ENCODE measurements around the gene ARHGAP8. TPM values are rescaled to one million over a fixed set of nuclear protein-coding genes. Genes with fewer than 3 reads are reported as not detected.

The ARHGAP8 gene
- total RNA-seq, 2 experiments from 2014 or later: 1.1 TPM

DNA sequence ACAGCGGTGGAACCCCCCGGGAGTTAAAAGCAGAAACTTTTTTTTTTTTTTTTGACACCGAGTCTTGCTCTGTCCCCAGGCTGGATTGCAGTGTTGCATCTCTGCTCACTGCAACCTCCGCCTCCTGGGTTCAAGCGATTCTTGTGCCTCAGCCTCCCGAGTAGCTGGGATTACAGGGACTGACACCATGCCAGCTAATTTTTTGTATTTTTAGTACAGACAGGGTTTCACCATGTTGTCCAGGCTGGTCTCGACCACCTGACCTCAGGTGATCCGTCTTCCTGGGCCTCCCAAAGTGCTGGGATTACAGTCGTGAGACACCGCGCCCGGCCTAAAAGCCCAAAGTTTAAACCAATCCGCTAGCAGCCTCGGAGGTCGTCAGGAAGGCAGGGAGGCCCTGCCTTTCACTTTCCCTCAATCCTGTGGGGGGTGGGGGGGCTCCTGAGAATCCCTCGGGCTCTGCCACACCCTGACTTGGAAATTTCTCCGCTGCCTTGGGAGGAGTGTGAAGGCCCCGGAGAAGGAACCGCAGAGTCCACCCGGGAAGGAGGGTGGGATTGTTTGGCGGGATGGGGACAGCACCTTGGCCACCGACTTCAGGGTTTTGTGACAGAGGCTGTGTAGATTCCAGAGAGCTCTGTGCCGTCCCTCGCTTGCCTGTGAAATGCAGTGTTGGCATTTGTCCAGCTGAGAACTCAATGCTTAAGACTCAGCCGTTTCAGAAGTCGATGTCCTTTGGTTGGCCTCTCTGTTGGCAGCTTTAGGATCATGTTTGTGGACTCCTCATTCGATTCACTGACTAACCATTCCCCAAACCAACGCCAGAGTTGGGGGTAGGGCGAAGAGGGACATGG lies 1.0 kb downstream of the ARHGAP8 start:
- Mint-ChIP-seq H3K9me3 (ENCODE audit: low read depth) (no peaks in the 10 kb centered on the region), H3K36me3 (no peaks in the 10 kb centered on the region), H3K4me1 (no peaks in the 10 kb centered on the region), H3K4me3 (no peak overlapping the region), H3K27me3 (peaks cover 59% of the 10 kb centered on the region), H3K27ac (no peak overlapping the region)
- DNase-seq (no peak), ATAC-seq (no peak)
- CTCF ChIA-PET: interaction anchor here (1.0 kb wide), 1 partner anchor 19 kb away, joined by 3 read pairs; no protein-coding TSS in a partner anchor

DNA sequence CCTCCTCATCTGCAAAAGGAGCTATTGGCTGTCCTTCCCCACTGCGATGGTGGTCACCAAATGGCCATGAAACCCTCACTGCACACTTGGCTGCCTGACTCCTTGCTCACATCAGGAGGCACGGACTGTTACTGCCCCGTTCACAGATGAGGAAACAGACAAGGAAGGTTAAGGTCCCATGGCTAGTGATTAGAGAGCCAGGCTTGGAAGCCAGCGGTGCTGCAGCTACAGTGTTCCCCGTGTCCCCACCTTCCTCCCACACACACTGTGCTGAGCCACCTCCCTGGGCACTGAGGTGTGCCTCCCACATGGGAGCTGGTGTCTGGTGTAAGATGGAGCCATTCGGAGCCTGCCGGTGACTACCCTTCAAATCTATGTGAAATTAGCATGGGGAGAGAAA lies 2.6 kb downstream of the ARHGAP8 start:
- peaks cover 56% of the 10 kb centered on the region for H3K27me3 Mint-ChIP-seq
- no peak for ATAC-seq
- CTCF ChIA-PET: no interaction called here
- H3K36me3 Mint-ChIP-seq: no peaks in the 10 kb centered on the region
- H3K9me3 Mint-ChIP-seq (ENCODE audit: low read depth): no peaks in the 10 kb centered on the region
- no peaks in the 10 kb centered on the region for H3K4me1 Mint-ChIP-seq
- no peak overlapping the region for H3K27ac Mint-ChIP-seq
- H3K4me3 Mint-ChIP-seq: no peak overlapping the region
- DNase-seq: no peak

DNA sequence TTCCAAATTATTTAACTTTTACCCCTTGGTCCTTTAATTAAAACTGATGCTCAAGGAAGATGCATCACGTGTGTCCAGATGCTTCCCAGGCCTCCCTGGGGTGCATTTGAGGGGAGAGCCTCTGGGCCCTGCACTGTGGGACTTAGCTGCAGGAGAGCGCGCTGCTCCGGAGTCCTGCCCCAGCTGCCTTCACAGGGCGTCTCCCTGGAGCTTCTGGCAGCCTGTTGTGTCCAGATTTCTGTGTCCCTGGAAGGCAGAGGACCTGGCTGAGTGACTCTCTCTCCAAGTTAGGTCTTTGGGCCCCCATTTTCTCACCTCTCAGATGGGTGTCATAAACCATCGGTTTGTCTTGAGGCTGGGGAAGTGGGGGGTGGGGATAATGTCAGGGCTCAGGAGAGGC lies 3.0 kb downstream of the ARHGAP8 start:
- Mint-ChIP-seq H3K36me3 (no peaks in the 10 kb centered on the region), H3K27me3 (peaks cover 53% of the 10 kb centered on the region), H3K4me3 (no peak overlapping the region), H3K4me1 (no peaks in the 10 kb centered on the region), H3K27ac (no peak overlapping the region), H3K9me3 (ENCODE audit: low read depth) (no peaks in the 10 kb centered on the region)
- CTCF ChIA-PET: no interaction called here
- DNase-seq (no peak), ATAC-seq (no peak)

DNA sequence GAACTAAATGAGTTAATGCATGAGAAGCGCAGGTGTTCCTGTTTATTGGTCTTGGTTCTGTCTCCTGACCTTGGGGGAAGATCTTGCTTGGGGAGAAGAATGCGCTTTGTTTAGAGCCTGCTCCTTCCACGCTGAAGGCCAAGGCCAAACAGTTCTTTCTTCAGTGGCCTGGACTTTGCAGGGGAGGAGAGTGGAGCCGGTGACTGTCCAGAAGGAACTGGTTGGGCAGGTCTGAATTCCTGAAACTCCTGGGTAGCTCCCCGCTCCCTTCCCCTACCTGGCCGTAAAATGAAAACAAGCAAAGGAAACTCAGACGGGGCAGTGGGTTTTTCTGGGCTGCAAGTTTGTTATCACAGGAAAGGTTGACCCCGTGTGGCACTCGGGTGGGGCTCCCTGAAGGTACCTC lies 3.6 kb downstream of the ARHGAP8 start:
- DNase-seq (no peak), ATAC-seq (no peak)
- Mint-ChIP-seq H3K4me3 (no peak overlapping the region), H3K27ac (no peak overlapping the region), H3K36me3 (no peaks in the 10 kb centered on the region), H3K9me3 (ENCODE audit: low read depth) (no peaks in the 10 kb centered on the region), H3K27me3 (peaks cover 51% of the 10 kb centered on the region), H3K4me1 (no peaks in the 10 kb centered on the region)
- CTCF ChIA-PET: no interaction called here

DNA sequence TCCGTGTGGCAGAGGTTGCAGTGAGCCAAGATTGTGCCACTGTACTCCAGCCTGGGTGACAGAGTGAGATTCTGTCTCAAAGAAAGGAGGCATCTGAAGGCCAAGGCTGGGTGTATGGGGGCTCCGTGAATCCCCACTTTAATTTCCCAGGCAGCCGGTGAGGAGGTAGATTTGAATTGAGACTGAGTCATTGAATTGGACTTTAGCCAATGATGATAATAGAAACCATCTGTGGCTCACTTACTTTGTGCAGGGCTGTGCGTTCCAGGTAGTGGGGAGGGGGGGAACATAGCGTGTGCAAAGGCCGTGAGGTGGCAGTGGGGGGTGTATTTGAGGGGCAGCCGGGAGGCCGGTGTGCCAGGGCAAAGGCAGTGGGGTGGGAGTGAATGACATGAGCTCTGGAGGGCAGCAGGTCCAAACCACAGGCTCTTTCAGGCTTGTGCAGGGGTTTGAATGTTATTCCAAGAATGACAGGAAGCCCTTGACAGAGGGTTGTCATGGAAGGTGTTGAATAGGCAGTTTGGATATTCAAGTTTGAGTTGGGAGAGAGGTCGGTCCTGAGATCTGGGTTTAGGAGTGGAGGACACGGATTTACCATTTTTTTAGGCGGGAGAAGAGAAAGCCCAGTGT lies 6.1 kb downstream of the ARHGAP8 start:
- CTCF ChIA-PET: no interaction called here
- ATAC-seq (no peak), DNase-seq (no peak)
- no peaks in the 10 kb centered on the region for H3K9me3 Mint-ChIP-seq (ENCODE audit: low read depth)
- no peak overlapping the region for H3K27ac Mint-ChIP-seq
- H3K27me3 Mint-ChIP-seq: peaks cover 35% of the 10 kb centered on the region
- no peak overlapping the region for H3K4me3 Mint-ChIP-seq
- no peaks in the 10 kb centered on the region for H3K4me1 Mint-ChIP-seq
- H3K36me3 Mint-ChIP-seq: no peaks in the 10 kb centered on the region

DNA sequence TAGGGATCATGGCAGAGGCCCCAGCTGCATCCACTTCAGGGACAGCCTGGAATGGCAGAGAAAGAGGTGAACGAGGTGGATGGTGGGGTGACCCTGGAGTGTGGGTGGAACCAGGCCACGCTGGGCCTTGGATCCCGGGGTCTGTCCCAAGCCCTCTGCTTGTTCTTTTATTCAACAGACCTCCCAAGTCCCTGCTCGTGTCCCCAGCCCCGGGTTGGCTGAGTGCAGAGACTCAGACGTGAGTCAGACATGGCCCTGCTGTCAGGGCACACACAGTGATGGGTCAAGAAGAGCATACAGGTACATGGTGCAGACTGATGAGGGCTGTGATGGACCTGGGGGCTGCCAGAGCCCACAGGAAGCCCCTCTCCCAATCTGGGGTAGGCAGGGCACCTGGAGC lies 6.6 kb downstream of the ARHGAP8 start:
- Mint-ChIP-seq H3K4me1 (no peaks in the 10 kb centered on the region), H3K27me3 (peaks cover 30% of the 10 kb centered on the region), H3K36me3 (no peaks in the 10 kb centered on the region), H3K27ac (no peak overlapping the region), H3K9me3 (ENCODE audit: low read depth) (no peaks in the 10 kb centered on the region), H3K4me3 (no peak overlapping the region)
- no peak for ATAC-seq
- CTCF ChIA-PET: no interaction called here
- DNase-seq: no peak

DNA sequence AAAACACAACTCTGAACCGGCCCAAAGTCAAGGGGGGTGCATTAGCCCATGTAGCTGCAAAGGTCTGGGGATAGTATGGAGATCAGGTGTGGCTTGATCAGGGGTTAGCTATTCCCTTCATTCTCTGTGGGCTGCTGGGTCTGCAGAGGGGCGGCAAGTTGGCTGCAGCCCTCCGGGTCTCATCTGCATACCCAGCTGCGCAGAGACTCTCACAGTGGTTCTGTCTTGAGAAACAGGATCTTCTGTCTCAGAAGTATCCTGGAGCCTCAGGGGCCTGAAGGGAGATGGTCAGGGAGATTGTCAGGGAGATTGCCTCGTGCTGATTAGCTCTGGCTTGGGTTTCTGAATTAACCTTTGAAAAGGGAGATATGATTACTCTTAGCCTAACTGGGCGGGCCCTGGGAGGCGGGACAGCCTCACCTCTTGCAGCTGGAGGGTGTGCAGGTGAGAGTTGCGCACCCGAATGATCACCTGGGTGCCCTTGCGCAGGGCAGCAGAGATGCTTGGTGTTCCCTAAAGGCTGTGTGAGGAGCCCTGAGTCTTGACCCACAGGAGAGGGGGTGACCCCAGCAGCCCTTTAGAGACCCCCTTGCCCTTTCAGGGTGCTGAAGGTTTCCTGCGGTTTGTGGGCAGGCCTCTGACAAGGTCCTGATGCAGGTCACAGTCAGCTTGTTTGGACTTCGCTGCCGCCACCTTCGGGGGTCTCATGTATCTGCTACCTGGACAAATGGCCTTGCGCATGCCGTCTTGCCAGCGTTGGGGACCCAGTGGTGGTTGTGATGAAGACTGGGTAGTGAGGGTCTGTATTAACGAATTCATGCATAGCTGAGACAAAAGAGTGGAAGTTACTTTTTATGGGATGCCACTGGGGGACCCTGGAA lies 7.3 kb downstream of the ARHGAP8 start:
- Mint-ChIP-seq H3K4me3 (no peak overlapping the region), H3K4me1 (no peaks in the 10 kb centered on the region), H3K36me3 (no peaks in the 10 kb centered on the region), H3K27ac (no peak overlapping the region), H3K27me3 (peaks cover 23% of the 10 kb centered on the region), H3K9me3 (ENCODE audit: low read depth) (no peaks in the 10 kb centered on the region)
- no peak for ATAC-seq
- CTCF ChIA-PET: no interaction called here
- no peak for DNase-seq

DNA sequence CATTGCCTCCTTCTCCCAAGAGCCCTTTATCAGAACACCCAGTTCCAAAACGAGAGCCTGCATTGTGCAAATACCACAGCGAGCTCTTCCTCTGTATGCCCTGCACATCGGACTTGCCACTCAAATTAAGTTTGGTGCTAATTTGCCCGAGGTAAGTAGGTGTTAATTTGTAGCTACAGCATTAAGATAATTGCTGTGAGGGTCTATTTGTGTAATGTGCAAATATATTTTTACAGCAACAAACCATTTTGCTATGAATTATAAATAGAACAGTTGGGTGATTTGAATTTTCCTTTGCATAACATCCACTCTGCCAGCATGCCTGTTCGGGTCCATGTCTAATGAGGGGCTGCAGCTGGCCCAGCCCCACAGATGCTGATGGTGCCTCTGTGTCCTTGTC lies 8.1 kb downstream of the ARHGAP8 start:
- H3K36me3 Mint-ChIP-seq: no peaks in the 10 kb centered on the region
- H3K4me3 Mint-ChIP-seq: no peak overlapping the region
- no peak for ATAC-seq
- no peak for DNase-seq
- H3K4me1 Mint-ChIP-seq: no peaks in the 10 kb centered on the region
- H3K27ac Mint-ChIP-seq: no peak overlapping the region
- no peaks in the 10 kb centered on the region for H3K9me3 Mint-ChIP-seq (ENCODE audit: low read depth)
- CTCF ChIA-PET: no interaction called here
- peaks cover 15% of the 10 kb centered on the region for H3K27me3 Mint-ChIP-seq

DNA sequence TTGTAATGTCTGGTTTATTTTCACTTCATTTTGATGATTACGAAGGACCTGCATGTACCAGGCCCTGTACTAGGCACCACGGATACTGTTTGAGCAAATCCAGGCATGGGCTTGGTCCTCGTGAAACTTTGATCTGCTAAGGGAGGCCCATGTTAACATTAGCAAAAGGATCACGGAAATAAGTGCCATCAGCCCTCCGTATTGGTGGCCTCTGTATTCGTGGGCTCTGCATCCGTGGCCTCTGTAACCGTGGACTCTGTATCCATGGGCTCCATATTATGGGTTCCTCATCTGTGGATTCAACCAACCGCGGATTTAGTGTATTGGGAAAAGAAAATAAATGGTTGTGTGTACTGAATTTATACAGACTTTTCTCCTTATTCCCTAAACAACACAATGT lies 8.7 kb downstream of the ARHGAP8 start:
- H3K4me1 Mint-ChIP-seq: no peaks in the 10 kb centered on the region
- H3K27ac Mint-ChIP-seq: no peak overlapping the region
- H3K9me3 Mint-ChIP-seq (ENCODE audit: low read depth): no peaks in the 10 kb centered on the region
- H3K27me3 Mint-ChIP-seq: peaks cover 9% of the 10 kb centered on the region
- CTCF ChIA-PET: no interaction called here
- H3K4me3 Mint-ChIP-seq: no peak overlapping the region
- no peaks in the 10 kb centered on the region for H3K36me3 Mint-ChIP-seq
- no peak for DNase-seq
- ATAC-seq: no peak

DNA sequence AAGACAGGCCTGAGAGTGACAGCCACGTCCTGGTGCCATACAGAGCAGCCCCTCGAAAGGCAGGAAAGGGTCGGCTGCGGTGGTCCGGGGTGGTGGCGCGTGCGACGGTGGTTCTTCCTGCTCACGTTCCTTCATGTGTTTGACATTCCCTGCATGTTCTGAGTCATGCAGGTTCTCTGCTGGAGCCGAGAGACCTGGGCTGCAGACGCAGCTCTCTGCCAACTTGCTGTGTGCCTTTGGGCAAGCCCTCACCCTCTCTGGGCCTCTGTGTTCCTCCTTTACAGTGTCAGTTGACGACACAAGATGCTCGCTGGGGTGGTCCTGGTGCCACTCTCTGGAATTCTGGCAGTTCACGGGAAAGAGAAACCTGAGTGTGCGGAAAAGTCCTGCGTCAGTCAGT lies 12.0 kb downstream of the ARHGAP8 start:
- Mint-ChIP-seq H3K9me3 (ENCODE audit: low read depth) (no peaks in the 10 kb centered on the region), H3K4me1 (no peaks in the 10 kb centered on the region), H3K27me3 (no peaks in the 10 kb centered on the region), H3K36me3 (no peaks in the 10 kb centered on the region), H3K4me3 (no peak overlapping the region), H3K27ac (no peak overlapping the region)
- DNase-seq (no peak), ATAC-seq (no peak)
- CTCF ChIA-PET: no interaction called here

DNA sequence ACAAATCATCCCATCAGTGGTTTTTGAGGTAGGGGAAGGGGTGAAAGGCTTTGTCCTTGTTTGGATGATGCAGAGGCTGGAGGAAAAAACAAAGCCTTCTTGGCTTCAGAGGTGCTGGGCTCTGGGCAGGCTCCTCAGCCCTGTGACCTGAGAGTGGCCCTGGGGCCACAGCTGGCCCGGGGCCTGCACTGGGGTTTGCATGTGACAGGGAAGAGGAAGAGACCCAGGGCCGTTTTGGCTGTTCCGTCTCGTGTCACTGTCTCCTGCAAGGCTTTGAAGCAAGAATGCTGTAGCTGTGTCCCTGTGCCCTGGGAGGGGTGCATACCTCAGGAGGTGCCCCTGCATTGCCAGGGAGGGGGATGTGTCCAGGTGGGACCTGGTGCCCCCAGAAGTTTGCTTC lies 12.6 kb downstream of the ARHGAP8 start:
- ATAC-seq (no peak), DNase-seq (no peak)
- no peaks in the 10 kb centered on the region for H3K4me1 Mint-ChIP-seq
- no peak overlapping the region for H3K4me3 Mint-ChIP-seq
- H3K9me3 Mint-ChIP-seq (ENCODE audit: low read depth): no peaks in the 10 kb centered on the region
- H3K36me3 Mint-ChIP-seq: no peaks in the 10 kb centered on the region
- CTCF ChIA-PET: no interaction called here
- H3K27ac Mint-ChIP-seq: no peak overlapping the region
- H3K27me3 Mint-ChIP-seq: no peaks in the 10 kb centered on the region

DNA sequence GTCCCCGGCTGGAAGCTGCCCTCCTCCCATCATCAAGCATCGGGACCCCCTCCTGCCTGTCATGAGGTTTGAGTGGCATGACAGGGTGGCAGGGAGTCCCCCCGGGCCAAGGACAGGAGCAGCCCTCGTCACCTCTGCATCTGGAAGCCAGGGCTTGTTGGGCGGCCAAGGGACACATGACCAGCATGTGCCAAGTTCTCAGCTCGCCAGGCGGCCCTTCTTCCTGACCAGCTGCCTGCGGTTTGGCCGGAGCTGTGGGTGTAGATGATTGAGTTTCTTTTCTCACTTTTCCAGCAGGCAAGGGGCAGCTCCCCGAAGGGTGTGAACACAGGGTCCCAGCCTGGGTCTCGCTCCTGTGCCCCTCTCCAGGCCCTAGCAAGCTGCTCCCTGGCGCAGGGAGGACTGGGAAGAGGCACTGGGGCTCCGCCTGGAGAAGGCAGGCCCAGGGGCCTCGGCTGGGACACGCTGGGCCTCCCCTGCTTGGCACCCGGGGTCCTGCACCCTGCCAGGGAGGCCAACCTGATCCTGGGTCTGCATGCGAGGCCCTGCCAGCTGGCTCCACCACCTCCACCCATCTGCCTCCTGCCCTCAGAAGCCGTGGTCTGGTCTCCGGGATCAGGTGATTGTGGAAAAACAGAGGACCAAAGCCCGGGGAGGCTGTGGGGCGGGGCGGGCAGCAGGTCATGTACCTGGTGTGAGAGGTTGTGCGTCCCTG lies 13.4 kb downstream of the ARHGAP8 start:
- ATAC-seq: no peak
- CTCF ChIA-PET: interaction anchor here (0.5 kb wide), 1 partner anchor 1056 kb away, joined by 4 read pairs; no protein-coding TSS in a partner anchor

DNA sequence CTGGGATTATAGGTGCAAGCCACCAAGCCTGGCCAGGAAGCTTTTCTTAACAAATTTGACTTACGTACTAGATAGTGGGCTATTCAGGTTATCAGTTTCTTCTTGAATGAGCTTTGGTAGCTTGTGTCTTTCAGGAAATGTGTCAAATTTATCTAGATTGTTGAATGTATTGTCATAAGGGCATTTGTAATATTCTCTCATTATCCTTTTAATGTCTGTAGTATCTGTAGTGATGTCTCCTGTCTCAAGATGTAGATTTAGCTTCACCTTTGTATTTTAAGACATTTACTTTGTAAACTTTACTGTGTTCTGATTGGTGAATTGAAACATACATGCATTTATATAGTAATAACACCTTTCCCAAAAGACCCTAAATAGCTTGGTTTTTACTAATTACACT lies 20.7 kb downstream of the ARHGAP8 start:
- no peaks in the 10 kb centered on the region for H3K36me3 Mint-ChIP-seq
- CTCF ChIA-PET: interaction anchor here (1.3 kb wide), 1 partner anchor 37 kb away, joined by 3 read pairs; no protein-coding TSS in a partner anchor
- no peak for DNase-seq
- H3K27me3 Mint-ChIP-seq: no peaks in the 10 kb centered on the region
- H3K27ac Mint-ChIP-seq: no peak overlapping the region
- H3K9me3 Mint-ChIP-seq (ENCODE audit: low read depth): peaks cover 7% of the 10 kb centered on the region
- ATAC-seq: no peak
- no peak overlapping the region for H3K4me3 Mint-ChIP-seq
- no peaks in the 10 kb centered on the region for H3K4me1 Mint-ChIP-seq

More for the DNA sequence above, 13.4 kb downstream of the ARHGAP8 start:
- Mint-ChIP-seq H3K4me1 (no peaks in the 10 kb centered on the region), H3K27me3 (no peaks in the 10 kb centered on the region), H3K27ac (no peak overlapping the region), H3K9me3 (ENCODE audit: low read depth) (no peaks in the 10 kb centered on the region), H3K4me3 (no peak overlapping the region), H3K36me3 (no peaks in the 10 kb centered on the region)
- DNase-seq: no peak
